ENCODE measurements around the gene FBXW4.
A peak's percentile ranks its signal among the peaks of the same experiment; 100 is the strongest.

Gene FBXW4

DNA sequence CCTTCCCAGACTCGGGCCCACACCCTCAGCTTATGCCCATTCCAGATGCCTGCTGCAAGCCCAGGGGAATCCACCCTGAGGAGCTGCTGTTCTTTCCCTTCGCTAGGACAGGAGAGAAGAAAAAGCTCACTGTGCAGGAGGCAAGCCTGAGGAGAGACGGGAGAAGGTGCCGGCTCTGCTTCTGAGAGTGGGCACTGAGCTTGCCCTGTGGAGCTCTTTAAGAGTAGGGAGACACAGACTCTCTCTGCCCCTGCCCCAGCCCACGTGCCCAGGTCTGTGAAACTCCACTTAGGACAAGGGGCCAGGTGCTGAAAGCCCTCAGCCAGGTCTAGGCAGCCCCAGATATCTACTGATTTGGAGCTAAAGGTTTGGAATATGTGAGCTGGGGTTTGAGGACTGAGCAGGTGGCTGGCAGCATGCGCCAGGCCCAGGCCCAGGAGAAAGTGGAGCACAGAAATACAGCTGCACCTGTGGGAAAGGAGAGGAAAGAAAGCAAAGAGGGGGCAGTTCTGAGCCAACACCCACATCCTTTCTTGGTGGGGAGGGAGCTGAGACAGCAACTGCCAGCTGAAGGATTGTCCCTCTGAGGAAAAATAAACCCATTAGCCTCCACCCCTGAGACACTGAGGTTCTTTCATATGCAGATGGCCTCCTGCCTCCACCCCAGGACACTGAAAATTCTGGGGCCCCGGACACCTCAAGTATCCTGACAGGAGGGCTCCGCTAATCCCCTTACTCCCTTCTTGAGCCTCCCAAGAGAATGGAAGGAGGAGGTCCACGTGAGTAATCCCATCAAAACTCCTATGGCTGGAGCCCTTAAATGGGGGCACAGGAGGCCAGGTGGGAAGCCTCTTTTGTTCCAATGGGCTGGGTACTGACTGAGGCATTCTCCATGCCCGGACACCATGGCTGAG, 114.2 kb downstream of the FBXW4 start:
- DNase-seq (ENCODE audit: low read depth in 2 of 2): no peak

DNA sequence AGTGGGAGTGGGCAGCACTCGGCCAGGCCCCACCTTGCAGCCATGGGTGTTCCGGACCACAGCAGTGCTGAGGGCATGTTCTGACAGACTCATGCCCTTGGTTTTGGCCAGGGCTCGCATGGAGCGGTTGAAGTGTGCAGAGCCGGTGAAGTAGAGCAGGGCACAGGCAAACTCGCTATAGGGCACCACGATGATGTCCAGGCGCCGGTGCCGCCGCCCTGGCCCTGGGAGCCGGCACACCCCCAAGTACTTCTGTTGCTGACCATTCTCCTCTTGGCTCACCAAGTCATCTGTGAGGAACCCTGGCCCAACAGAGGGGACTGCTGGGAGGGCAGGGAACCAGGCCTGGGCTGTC, 115.5 kb downstream of the FBXW4 start:
- DNase-seq (ENCODE audit: low read depth in 2 of 2): no peak

- DNase-seq (ENCODE audit: low read depth in 2 of 2): no peak
These were observed 116.0 kb downstream of the FBXW4 start for GRCh38 chr10:101578803-101579515.

- DNase-seq (ENCODE audit: low read depth in 2 of 2): no peak
These were observed 116.8 kb downstream of the FBXW4 start for GRCh38 chr10:101578192-101578591.

DNA sequence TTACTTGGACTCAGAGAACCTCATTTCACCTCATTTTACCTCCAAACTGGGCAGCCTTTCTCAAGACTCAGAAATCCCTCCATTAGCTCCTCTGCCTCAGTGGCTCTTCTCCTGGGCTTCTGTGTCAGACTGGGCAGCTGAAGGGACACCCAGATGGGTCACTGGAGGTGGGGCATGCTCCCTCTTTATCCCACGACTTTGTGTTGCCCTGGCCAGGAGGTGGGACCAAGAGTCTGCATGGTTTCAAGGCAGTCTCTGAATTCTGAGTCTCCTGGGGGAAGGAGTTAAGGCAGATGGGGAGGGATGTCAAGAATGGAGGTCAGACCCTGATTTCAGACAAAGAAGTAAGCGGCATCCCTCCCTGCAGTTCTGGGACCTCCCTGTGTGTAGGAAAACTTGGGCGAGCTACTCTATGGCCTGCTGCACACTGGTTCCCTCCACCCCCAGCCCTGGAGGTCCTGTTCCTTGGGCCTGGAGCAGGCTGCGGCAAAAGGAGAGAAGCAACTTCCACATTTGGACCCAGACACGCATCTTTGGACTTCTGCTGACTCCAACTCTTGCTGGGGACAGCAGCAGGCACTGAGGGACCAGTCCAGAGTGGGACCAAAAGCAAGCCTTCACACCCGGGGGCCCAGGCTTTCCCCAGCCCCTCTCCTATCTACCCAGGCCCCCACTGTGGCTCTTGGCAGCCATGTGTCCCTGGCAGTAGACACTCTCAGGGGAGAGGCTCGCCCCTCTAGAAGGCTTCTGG, 117.7 kb downstream of the FBXW4 start:
- no peak for DNase-seq (ENCODE audit: low read depth in 2 of 2)

GRCh38 chr10:101576211-101576863, 118.6 kb downstream of the FBXW4 start:
- no peak for DNase-seq (ENCODE audit: low read depth in 2 of 2)

- no peak for DNase-seq (ENCODE audit: low read depth in 2 of 2)
These were observed 119.3 kb downstream of the FBXW4 start for GRCh38 chr10:101575580-101576210.

GRCh38 chr10:101575091-101575490, 119.9 kb downstream of the FBXW4 start:
- no peak for DNase-seq (ENCODE audit: low read depth in 2 of 2)

DNA sequence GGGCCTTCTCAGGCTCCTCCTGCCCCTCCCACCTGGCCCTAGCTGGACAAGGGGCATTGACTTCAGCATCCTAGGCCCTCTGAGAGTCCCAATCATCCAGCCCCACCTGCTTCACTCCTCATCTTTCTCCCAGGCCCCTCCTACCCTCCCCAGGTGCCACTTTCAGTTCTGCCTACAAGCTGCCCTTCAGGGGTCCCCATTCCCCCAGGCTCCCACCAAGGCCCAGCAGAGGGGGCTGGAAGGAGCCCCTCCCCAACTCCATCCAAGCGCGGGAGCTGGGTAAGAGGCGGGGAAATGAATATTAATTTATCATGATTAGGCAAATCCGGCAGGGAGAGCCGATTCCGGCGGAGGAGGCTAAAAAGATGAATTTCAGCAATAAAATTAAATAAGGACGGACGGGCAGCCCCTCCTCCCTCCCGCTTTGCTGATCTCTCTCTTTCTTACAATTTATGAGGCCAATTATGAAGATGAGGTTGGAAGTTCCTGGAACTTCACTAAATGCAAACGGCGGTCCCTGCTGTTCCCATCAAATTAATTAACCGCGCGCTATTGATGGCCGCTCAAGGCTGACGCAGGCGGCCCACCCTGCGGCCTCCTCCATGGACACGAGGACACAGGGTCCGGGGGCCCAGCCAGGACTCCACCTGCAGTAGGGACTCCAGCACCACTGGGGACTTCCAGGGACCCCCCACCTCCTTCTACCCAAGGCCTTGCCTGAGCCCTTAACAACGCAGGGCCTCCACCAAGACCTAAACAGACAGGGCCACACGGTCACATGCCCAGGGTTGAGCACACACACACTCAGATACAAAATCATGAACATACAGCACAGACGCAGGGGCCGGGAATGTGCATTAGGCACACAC, 120.9 kb downstream of the FBXW4 start:
- DNase-seq (ENCODE audit: low read depth in 2 of 2): no peak

DNA sequence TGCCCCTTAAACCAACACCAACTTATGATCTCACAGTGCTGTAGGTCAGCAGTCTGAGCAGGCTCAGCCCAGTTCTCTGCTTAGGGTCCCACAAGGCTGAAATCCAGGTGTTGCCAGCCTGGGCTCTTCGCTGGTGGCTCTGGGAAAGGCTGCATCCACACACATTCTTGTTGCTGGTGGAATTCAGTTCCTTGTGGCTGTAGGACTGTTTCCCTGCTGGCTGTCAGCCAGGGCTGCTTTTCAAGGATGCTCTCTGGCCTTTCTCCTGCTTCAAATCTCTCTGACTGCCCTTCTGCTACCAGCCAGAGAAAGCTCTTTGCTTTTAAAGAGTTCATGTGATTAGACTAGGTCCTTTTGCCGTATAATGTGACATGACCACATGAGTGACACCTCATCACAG, 122.2 kb downstream of the FBXW4 start:
- DNase-seq (ENCODE audit: low read depth in 2 of 2): no peak

DNA sequence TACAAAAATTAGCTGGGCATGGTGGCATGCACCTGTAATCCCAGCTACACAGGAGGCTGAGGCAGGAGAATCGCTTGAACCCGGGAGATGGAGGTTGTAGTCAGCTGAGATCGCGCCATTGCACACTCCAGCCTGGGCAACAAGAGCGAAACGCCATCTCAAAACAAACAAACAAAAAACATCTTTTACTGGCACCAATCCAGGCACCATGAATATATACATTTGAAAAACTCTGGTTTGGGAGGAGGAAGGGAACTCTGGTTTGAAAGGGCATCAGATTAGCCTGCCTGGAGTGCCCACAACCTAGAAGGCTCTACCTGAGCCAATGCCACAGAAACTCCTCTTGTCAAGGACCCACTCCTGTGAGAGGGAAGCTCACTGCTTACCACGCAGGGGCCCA, 122.8 kb downstream of the FBXW4 start:
- no peak for DNase-seq (ENCODE audit: low read depth in 2 of 2)

DNA sequence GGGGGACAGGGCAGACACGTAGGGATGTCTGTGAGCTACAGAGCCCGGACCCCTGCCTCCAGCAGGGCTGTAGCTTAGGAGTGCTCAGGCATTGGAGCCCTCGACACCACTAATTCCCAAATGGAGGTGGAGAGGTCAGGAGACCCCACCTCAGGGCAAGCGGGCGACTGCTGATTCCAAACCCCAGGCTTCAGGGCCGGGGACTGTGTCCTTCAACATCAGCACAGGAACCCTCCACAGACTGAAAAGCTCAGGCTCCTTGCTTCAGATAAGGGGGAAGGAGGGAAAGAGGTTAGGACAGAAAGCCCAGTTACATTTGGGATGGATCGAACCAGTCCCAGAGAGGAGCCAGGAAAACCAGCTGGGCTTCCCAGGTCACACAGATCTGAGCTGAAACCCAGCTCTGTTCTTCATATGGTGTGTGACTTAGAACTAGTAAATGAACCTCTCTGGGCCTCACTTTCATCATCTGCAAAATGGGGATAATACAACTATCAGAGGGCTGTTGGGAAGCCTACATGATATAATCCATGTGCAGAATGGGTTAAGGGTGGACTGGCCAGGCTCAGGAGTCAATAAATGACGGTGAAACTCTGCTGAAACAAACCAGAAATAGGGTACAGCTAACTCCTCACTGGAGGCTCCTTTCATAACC, 123.6 kb downstream of the FBXW4 start:
- DNase-seq (ENCODE audit: low read depth in 2 of 2): no peak

DNA sequence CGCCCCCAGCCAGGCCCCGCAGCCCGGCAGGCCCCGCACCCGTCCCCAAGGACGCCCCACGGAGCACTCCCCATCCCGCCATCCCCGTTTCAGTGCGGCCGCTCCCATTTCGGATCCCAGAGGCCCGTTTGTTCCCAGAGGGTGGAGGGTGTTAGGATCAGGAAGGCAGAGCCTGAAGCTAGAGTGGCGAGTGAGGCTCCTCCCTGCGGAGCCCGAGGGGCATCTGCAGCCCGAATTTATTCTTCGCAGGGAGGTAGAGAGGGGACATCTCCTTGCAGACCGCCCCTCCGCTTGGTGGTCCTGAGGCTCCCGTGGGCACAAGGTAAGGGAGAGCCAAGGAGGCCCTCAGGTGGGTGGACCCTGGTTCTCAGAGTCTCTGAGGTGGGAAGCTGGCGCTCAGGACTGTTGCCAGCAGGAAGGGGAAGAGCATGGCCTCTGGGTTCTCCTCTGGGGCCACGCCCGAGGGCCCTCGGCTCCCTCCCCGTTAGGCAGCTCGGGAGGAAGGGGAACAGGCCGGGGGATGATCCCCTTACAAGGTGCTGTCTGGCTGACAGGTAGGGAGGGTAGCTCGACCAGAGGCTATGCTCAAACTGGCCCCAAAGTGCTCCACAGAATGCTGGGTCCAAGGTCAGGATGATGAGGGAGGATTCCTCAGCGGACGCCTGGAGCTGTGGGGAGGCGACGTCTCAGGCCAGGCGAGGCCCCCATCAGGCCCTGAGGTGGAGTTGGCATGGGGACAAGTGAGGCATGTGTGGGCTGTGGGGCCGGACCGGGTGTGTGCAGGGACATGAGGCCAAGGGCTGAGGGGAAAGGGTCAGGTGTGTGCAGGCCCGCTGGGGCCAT, 124.3 kb downstream of the FBXW4 start:
- no peak for DNase-seq (ENCODE audit: low read depth in 2 of 2)

DNA sequence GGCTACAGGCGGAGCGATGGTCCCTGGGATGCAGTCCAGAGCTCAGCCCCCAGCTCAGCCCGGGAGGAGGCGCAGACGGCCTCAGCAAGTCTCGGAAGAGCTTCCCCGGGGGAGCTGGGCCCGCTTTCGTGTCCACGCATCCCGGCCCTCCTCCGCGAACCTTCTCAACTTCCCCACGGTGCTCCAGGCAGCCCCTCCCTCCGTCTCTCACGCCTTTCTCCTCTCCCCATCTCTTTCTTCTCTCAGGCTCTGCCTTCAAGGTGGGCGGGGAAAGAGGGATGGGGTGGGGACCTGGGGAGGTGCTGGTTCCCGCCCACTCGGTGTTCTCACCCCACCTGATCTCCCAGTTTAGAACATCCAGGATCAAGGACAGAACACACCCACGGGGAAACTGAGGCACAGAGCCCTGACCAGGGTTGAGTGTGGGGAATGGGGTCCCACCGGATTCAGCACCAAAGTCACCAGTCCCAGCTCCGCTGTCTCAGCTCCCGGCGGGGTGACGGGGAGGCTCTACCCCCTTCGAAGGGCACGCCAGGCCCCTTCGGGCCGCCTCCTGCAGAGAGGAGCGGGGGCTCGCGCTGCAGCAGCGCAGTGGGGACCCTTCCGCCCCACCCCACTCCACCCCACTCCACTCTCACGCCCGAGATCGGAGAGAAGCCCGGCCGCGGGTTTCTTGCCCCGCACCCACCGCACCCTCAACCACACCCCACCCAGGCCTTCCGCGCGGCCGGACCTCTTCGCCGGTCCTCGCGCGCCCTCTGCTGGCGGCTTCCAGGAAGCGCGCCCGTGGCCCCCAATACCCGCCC, 125.1 kb downstream of the FBXW4 start:
- peak; percentile 73 to 76 for DNase-seq (ENCODE audit: low read depth in 2 of 2)

GRCh38 chr10:101569323-101569621, 125.7 kb downstream of the FBXW4 start:
- DNase-seq (ENCODE audit: low read depth in 2 of 2): no peak

- DNase-seq (ENCODE audit: low read depth in 2 of 2): no peak
These were observed 126.8 kb downstream of the FBXW4 start for GRCh38 chr10:101568054-101568745.

- no peak for DNase-seq (ENCODE audit: low read depth in 2 of 2)
These were observed 127.6 kb downstream of the FBXW4 start for GRCh38 chr10:101567165-101568006.
